Neural cell (in vitro differentiated cells): Measurements from ENCODE around the gene DCAF6. TPM values are rescaled to one million over a fixed set of nuclear protein-coding genes. Genes with fewer than 3 reads are reported as not detected.

Source experiments
- H2AFZ ChIP-seq: fragments of 200-600, 300-800 bp; sonication (generic), shearing (Covaris generic); 2 replicates; pipeline ENCODE4 v1.6.0; 2014; ENCODE audit warnings: low read depth, mild to moderate bottlenecking, antibody characterized with exemption, low read length, moderate library complexity
- H3F3A ChIP-seq: fragments of 200-600 bp; shearing (Covaris generic); 2 replicates; pipeline ENCODE4 v1.6.1; 2016; ENCODE audit warnings: mild to moderate bottlenecking, moderate library complexity, mixed read lengths, antibody characterized with exemption, low read length; ENCODE audit not compliant: insufficient read depth, poor library complexity, severe bottlenecking
- H3K27ac ChIP-seq: fragments of 200-600, 300-800 bp; sonication (generic), shearing (Covaris generic); 2 replicates; pipeline ENCODE4 v1.5.1; 2014; ENCODE audit warnings: mild to moderate bottlenecking, low read length, moderate library complexity
- H3K27me3 ChIP-seq: fragments of 300-800, 200-600 bp; sonication (generic), shearing (Covaris generic); 2 replicates; pipeline ENCODE4 v1.6.0; 2014; ENCODE audit warnings: mild to moderate bottlenecking, low read depth, low read length, moderate library complexity; ENCODE audit not compliant: insufficient read depth
- H3K36me3 ChIP-seq: fragments of 300-800, 200-600 bp; sonication (generic), shearing (Covaris generic); 2 replicates; pipeline ENCODE4 v1.5.1; 2014; ENCODE audit warnings: mild to moderate bottlenecking, antibody characterized with exemption, low read length, moderate library complexity; ENCODE audit not compliant: insufficient read depth
- H3K4me2 ChIP-seq: fragments of 300-800, 200-600 bp; sonication (generic), shearing (Covaris generic); 2 replicates; pipeline ENCODE4 v1.6.0; 2014; ENCODE audit warnings: mild to moderate bottlenecking, low read length
- H3K4me3 ChIP-seq: fragments of 300-800, 200-600 bp; sonication (generic), shearing (Covaris generic); 2 replicates; pipeline ENCODE4 v1.5.1; 2014; ENCODE audit warnings: mild to moderate bottlenecking, low read length, moderate library complexity
- H3K79me2 ChIP-seq: fragments of 200-600 bp; shearing (Covaris generic); replicated peaks from 2 replicates; pipeline ENCODE4 v1.6.0; 2014; ENCODE audit warnings: mild to moderate bottlenecking, low read length, moderate library complexity; ENCODE audit not compliant: insufficient read depth
- H3K9ac ChIP-seq: fragments of 300-800, 200-600 bp; sonication (generic), shearing (Covaris generic); 2 replicates; pipeline ENCODE4 v1.6.1; 2016; ENCODE audit warnings: mild to moderate bottlenecking, low read length, mixed read lengths
- H3K9me2 ChIP-seq: fragments of 200-600 bp; shearing (Covaris generic); 2 replicates; pipeline ENCODE4 v1.6.1; 2016; ENCODE audit warnings: mild to moderate bottlenecking, low read length, mixed read lengths; ENCODE audit not compliant: insufficient read depth
- H3K9me3 ChIP-seq: fragments of 200-600, 300-800 bp; sonication (generic), shearing (Covaris generic); 2 replicates; pipeline ENCODE4 v1.6.1; 2016; ENCODE audit warnings: mild to moderate bottlenecking, mixed run types, low read length, moderate library complexity, mixed read lengths
- H4K20me1 ChIP-seq: fragments of 200-600 bp; shearing (Covaris generic); 2 replicates; pipeline ENCODE4 v1.6.1; 2016; ENCODE audit warnings: mild to moderate bottlenecking, mixed run types; ENCODE audit not compliant: insufficient read depth
- EP300 ChIP-seq: fragments of 450-650 bp; conservative IDR thresholded peaks from 2 replicates; pipeline ENCODE4 v1.6.1; 2014; ENCODE audit warnings: antibody characterized with exemption, mild to moderate bottlenecking, moderate library complexity; ENCODE audit not compliant: poor library complexity, severe bottlenecking
- EZH2 ChIP-seq: fragments of 200-600, 300-800 bp; shearing (Covaris generic), sonication (generic); IDR thresholded peaks from 2 replicates; pipeline ENCODE4 v1.6.1; 2014; ENCODE audit warnings: antibody characterized with exemption, low read length, borderline replicate concordance, mild to moderate bottlenecking; ENCODE audit not compliant: insufficient read depth, poor library complexity, severe bottlenecking
- MXI1 ChIP-seq: fragments of 450-650 bp; conservative IDR thresholded peaks from 2 replicates; pipeline ENCODE4 v1.6.1; 2014; ENCODE audit warnings: antibody characterized with exemption, mild to moderate bottlenecking; ENCODE audit not compliant: poor library complexity, severe bottlenecking
- POLR2AphosphoS5 ChIP-seq: IDR thresholded peaks from 2 replicates; pipeline ENCODE4 v1.6.1; 2012
- RAD21 ChIP-seq: fragments of 450-650 bp; conservative IDR thresholded peaks from 2 replicates; pipeline ENCODE4 v1.6.1; 2014; ENCODE audit warnings: antibody characterized with exemption, mild to moderate bottlenecking, moderate library complexity
- REST ChIP-seq: IDR thresholded peaks from 2 replicates; pipeline ENCODE4 v1.6.1; 2012; ENCODE audit warnings: borderline replicate concordance
- SMC3 ChIP-seq: fragments of 450-650 bp; conservative IDR thresholded peaks from 2 replicates; pipeline ENCODE4 v1.6.1; 2014; ENCODE audit warnings: antibody characterized with exemption, mild to moderate bottlenecking, moderate library complexity; ENCODE audit not compliant: poor library complexity
- TAF1 ChIP-seq: IDR thresholded peaks from 2 replicates; pipeline ENCODE4 v1.6.1; 2012; ENCODE audit warnings: low read depth
- polyA plus RNA-seq: library from polyadenylated mRNA; depleted of rRNA; stranded (reverse); fragments of >200 nt; gene quantifications from 2 replicates; pipeline ENCODE4 v1.2.3, GENCODE V29; 2014
- TF ChIP-seq, protein P1 (sequence below): fragments of 450-650 bp; IDR thresholded peaks from 2 replicates; pipeline ENCODE4 v1.5.1; 2014; ENCODE audit warnings: antibody characterized with exemption, mild to moderate bottlenecking, moderate library complexity; ENCODE audit not compliant: poor library complexity, severe bottlenecking

DCAF6 gene
- polyA plus RNA-seq, 1 donor from 2014 or later: 44.8 TPM

DNA sequence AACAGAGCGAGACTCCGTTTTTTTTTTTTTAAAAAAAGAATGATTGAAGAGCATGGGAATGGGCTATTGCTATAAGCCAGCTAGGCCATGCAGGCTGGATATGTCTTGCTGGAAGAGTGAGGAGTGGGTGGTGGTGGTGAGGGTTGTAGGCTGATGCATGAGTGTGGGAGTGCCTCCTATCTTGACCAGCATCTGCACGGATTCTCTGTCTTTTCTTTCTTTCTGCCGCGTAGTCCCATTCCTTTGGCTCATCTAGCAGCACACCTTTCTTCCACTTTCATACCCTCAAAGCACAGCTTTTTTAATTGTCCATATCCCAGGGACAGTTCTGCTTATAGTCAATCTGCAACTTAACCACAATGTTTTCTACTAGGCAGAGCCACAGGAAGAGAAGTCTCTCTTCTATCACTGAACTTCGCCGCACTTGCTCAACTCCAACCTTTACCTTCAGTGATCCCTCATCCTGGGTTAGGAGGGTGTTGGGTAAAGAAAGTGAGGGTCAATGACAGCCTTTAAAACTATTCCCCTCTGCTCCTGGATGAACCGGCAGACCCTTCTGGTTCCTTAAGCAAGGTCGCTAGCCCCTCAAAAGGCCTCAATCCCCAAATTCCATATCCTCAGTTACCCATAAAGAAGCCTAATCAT, 37.8 kb upstream of the DCAF6 start:
- Histone ChIP-seq H3K36me3 (no peaks in the 10 kb centered on the region), H3K79me2 (no peaks in the 10 kb centered on the region), H3K27me3 (no peaks in the 10 kb centered on the region), H3K4me3 (no peak overlapping the region), H4K20me1 (no peaks in the 10 kb centered on the region), H3F3A (no peaks in the 10 kb centered on the region), H3K9me2 (no peaks in the 10 kb centered on the region), H2AFZ (no peak overlapping the region), H3K9ac (no peak overlapping the region), H3K4me2 (no peak overlapping the region), H3K9me3 (no peaks in the 10 kb centered on the region), H3K27ac (no peak overlapping the region)
- TF ChIP-seq EP300: no peak
- no peak for TF ChIP-seq MXI1
- no peak for TF ChIP-seq RAD21
- no peak for TF ChIP-seq REST
- no peak for TF ChIP-seq EZH2
- no peak for TF ChIP-seq SMC3
- TF ChIP-seq, protein P1, sequence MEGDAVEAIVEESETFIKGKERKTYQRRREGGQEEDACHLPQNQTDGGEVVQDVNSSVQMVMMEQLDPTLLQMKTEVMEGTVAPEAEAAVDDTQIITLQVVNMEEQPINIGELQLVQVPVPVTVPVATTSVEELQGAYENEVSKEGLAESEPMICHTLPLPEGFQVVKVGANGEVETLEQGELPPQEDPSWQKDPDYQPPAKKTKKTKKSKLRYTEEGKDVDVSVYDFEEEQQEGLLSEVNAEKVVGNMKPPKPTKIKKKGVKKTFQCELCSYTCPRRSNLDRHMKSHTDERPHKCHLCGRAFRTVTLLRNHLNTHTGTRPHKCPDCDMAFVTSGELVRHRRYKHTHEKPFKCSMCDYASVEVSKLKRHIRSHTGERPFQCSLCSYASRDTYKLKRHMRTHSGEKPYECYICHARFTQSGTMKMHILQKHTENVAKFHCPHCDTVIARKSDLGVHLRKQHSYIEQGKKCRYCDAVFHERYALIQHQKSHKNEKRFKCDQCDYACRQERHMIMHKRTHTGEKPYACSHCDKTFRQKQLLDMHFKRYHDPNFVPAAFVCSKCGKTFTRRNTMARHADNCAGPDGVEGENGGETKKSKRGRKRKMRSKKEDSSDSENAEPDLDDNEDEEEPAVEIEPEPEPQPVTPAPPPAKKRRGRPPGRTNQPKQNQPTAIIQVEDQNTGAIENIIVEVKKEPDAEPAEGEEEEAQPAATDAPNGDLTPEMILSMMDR: no peak
- TF ChIP-seq TAF1: no peak
- no peak for TF ChIP-seq POLR2AphosphoS5

DNA sequence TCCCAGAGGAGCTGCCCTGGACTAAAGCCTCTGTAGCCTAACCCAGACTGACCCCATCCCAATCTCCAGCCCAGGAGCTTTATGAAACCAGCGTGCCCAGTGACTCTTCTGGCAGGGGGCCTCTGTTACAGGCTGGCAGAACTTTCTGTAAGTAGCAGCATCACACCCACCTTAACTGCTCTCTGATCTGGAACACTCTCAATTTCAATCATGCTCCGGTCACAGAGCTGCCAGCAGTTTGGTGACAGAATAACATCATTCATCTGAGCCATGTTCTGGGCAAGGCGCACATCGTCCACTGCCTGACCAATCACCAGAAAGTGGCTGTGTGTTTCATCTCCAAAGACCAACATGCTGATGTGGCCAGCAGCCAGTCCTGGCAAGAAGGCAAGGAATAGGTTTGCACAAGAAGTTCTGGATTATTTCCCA, 37.2 kb upstream of the DCAF6 start:
- Histone ChIP-seq H3K36me3 (no peaks in the 10 kb centered on the region), H4K20me1 (no peaks in the 10 kb centered on the region), H3F3A (no peaks in the 10 kb centered on the region), H3K9ac (no peak overlapping the region), H2AFZ (no peak overlapping the region), H3K4me2 (no peak overlapping the region), H3K4me3 (no peak overlapping the region), H3K79me2 (no peaks in the 10 kb centered on the region), H3K9me3 (no peaks in the 10 kb centered on the region), H3K27ac (no peak overlapping the region), H3K27me3 (no peaks in the 10 kb centered on the region), H3K9me2 (no peaks in the 10 kb centered on the region)
- no peak for TF ChIP-seq POLR2AphosphoS5
- no peak for TF ChIP-seq RAD21
- TF ChIP-seq MXI1: no peak
- TF ChIP-seq EP300: no peak
- TF ChIP-seq TAF1: no peak
- no peak for TF ChIP-seq SMC3
- TF ChIP-seq REST: no peak
- no peak for TF ChIP-seq EZH2
- TF ChIP-seq, protein P1: no peak
